HepG2 (cell line): ENCODE results near the gene ST6GALNAC2. TPM values are rescaled to one million over a fixed set of nuclear protein-coding genes. Genes with fewer than 3 reads are reported as not detected.
"Not testable (repeated sequence)": the region's sequence is repeated elsewhere in the genome, so short reads cannot be mapped to it uniquely, and the experiment has no call there.

Experiments used
- ATAC-seq: fragments of 200-7000 bp; cut with Tn5 transposase; 3 replicates; pipeline ENCODE4 v1.9.1; 2020; ENCODE audit warnings: mild to moderate bottlenecking, moderate library complexity
- BruUV-seq: library from RNA; stranded (reverse); fragments of 400-500 nt; replicated peaks from 2 replicates; lab custom pipeline; 2021; lab: Mats Ljungman, UMichigan
- CTCF ChIA-PET: fragments of 300-600 bp; formaldehyde crosslinking; extraction: SDS; loops from one replicate; lab custom pipeline; 2021; ENCODE audit warnings: low total read pairs, inconsistent platforms, low intra/inter-chr PET ratio; lab: Yijun Ruan, JAX
- POLR2A ChIA-PET: fragments of 350-600 bp; sonication (Branson Sonifier 250); formaldehyde crosslinking; loops from one replicate; lab custom pipeline; 2020; ENCODE audit warnings: antibody characterized with exemption, inconsistent platforms; lab: Yijun Ruan, JAX
- DNase-seq: peaks from one replicate; pipeline ENCODE4 v3.0.0-alpha.2; 2015; ENCODE audit warnings: low spot score
- FAIRE-seq: peaks from 3 replicates; lab custom pipeline; 2011; peaks lifted over from hg19 to GRCh38; lab: Jason Lieb, UNC
- H2AFZ ChIP-seq: one replicate; pipeline ENCODE4 v1.6.1; 2011; ENCODE audit warnings: low read length, inconsistent platforms
- H3K27ac ChIP-seq: fragments of 300-600 bp; 3 replicates; pipeline ENCODE4 v1.8.0; 2011; ENCODE audit warnings: mixed run types, mild to moderate bottlenecking, mixed read lengths, low read length, inconsistent platforms; ENCODE audit not compliant: insufficient read depth; ENCODE audit errors: extremely low read length
- H3K27me3 ChIP-seq, 2 experiments: fragments of 200-600 bp in 1 of 2; 2 replicates in 1 of 2; 3 replicates in 1 of 2; pipeline versions ENCODE4 v1.6.0 to v1.8.0; 2011; ENCODE audit warnings: low read length in 2 of 2, mild to moderate bottlenecking in 2 of 2, moderate library complexity in 2 of 2, inconsistent platforms in 1 of 2; ENCODE audit not compliant: insufficient read depth in 2 of 2, control insufficient read depth in 1 of 2
- H3K36me3 ChIP-seq, 2 experiments: fragments of 200-600 bp in 1 of 2; replicated peaks in 1 of 2; 2 replicates in 1 of 2; 3 replicates in 1 of 2; pipeline versions ENCODE4 v1.5.1 to v1.8.0; 2011; ENCODE audit warnings: low read length in 2 of 2, inconsistent platforms in 1 of 2; ENCODE audit not compliant: insufficient read depth in 2 of 2, control insufficient read depth in 1 of 2
- H3K4me1 ChIP-seq: 2 replicates; pipeline ENCODE4 v1.5.1; 2012; ENCODE audit warnings: low read length, inconsistent platforms; ENCODE audit not compliant: insufficient read depth
- H3K4me2 ChIP-seq: 2 replicates; pipeline ENCODE4 v1.6.0; 2011; ENCODE audit warnings: low read depth, low read length, inconsistent platforms
- H3K4me3 ChIP-seq, 3 experiments: fragments of 200-600 bp in 1 of 3; sonication (generic), shearing (Covaris generic) in 1 of 3; replicated peaks in 1 of 3; 2 replicates each; pipeline ENCODE4 v1.5.1; 2011 to 2016; ENCODE audit warnings: low read length in 3 of 3, inconsistent platforms in 2 of 3, low read depth in 2 of 3, mild to moderate bottlenecking in 2 of 3, control low read depth in 1 of 3, mixed read lengths in 1 of 3; ENCODE audit not compliant: insufficient read depth in 1 of 3
- H3K79me2 ChIP-seq: one replicate; pipeline ENCODE4 v1.6.1; 2011; ENCODE audit warnings: low read length, inconsistent platforms; ENCODE audit not compliant: insufficient read depth
- H3K9ac ChIP-seq: 2 replicates; pipeline ENCODE4 v1.6.0; 2011; ENCODE audit warnings: mild to moderate bottlenecking, low read depth, low read length, inconsistent platforms; ENCODE audit not compliant: insufficient read depth
- H3K9me3 ChIP-seq: 2 replicates; pipeline ENCODE4 v1.5.1; 2012; ENCODE audit warnings: mild to moderate bottlenecking, low read length
- H4K20me1 ChIP-seq: 2 replicates; pipeline ENCODE4 v1.6.0; 2011; ENCODE audit warnings: inconsistent platforms, mild to moderate bottlenecking, low read length, moderate library complexity; ENCODE audit not compliant: insufficient read depth
- NFYB ChIP-seq: sonication (generic); formaldehyde crosslinking; IDR thresholded peaks from 2 replicates; pipeline ENCODE4 v1.4.0; 2020; ENCODE audit warnings: missing genetic modification reagents
- NFYC ChIP-seq: IDR thresholded peaks from 2 replicates; pipeline ENCODE4 v1.6.1; 2016; ENCODE audit warnings: missing genetic modification reagents, missing compliant biosample characterization
- ZNF703 ChIP-seq: sonication (generic); formaldehyde crosslinking; IDR thresholded peaks from 2 replicates; pipeline ENCODE4 v1.5.1; 2020; ENCODE audit warnings: missing genetic modification reagents, mild to moderate bottlenecking, moderate library complexity, borderline replicate concordance
- WGBS: methylation state at CpG from one replicate; pipeline ENCODE4 v1.1.6; 2017; ENCODE audit warnings: low lambda C conversion rate; 5-methylcytosine and 5-hydroxymethylcytosine counted together
- in situ Hi-C: cut with HindIII; loops from 2 replicates; pipeline ENCODE4 v1.10.0; 2017; ENCODE audit warnings: low pct_unique_long_range_greater_than_20kb; ENCODE audit not compliant: extremely low pct_ligation_motif_present
- intact Hi-C: fragments of 100-400 bp; cut with micrococcal nuclease; formaldehyde crosslinking; loops from one replicate; pipeline ENCODE4 v1.10.0; 2022; ENCODE audit not compliant: unreplicated experiment
- polyA plus RNA-seq, 8 experiments: library from polyadenylated mRNA; depleted of rRNA in 3 of 8; stranded (reverse) in 7 of 8; unstranded in 1 of 8; fragments of >200 nt; fragmentation: Illumina TruSeq in 4 of 8; extraction: Trizol in 4 of 8; gene quantifications; 2 replicates each; pipeline versions ENCODE4 v1.2.1 to v1.2.3, GENCODE V29; 2011 to 2016; ENCODE audit warnings: low read depth in 4 of 8, missing spikeins in 1 of 8, mixed read lengths in 1 of 8; ENCODE audit not compliant: insufficient read depth in 1 of 8
- total RNA-seq, 5 experiments: library from RNA; depleted of rRNA; stranded (reverse); fragments of >200 nt; fragmentation: Illumina TruSeq; extraction: Trizol; gene quantifications; 2 replicates each; pipeline ENCODE4 v1.2.3, GENCODE V29; 2016; ENCODE audit warnings: low read depth in 1 of 5
- TF ChIP-seq, protein P1 (sequence below), 2 experiments: fragments of 450-650 bp in 1 of 2; sonication (generic) in 1 of 2; formaldehyde crosslinking in 1 of 2; IDR thresholded peaks; 2 replicates each; pipeline versions ENCODE4 v1.6.1 to v1.8.0; 2016 to 2022; ENCODE audit warnings: antibody characterized with exemption in 1 of 2, mild to moderate bottlenecking in 1 of 2, missing genetic modification reagents in 1 of 2

ST6GALNAC2 gene
- total and polyA plus RNA-seq, 2 of the 13 experiments (the other 11 are each of a cell fraction or from before 2014, with no cell fraction given): 0.12 to 0.49 TPM

DNA sequence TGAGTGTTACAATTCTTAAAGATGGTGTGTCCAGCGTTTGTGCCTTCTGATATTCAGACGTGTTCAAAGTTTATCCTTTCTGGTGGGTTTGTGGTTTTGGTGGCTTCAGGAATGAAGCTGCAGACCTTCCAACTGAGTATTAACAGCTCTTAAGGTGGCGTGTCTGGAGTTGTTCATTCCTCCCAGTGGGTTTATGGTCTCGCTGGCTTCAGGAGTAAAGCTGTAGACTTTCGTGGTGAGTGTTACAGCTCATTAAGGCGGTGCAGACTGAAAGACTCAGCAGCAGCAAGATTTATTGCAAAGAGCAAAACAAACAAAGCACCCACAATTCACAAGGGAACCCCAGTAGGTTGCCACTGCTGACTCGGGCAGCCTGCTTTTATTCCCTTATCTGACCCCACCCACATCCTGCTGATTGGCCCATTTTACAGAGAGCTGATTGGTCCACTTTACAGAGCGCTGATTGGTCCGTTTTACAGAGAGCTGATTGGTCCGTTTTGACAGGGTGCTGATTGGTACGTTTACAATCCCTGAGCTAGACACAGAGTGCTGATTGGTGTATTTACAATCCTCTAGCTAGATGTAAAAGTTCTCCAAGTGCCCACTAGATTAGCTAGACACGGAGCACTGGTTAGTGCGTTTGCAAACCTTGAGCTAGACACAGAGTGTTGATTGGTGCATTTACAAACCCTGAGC lies 28.6 kb upstream of the ST6GALNAC2 start:
- intact Hi-C loops: loop anchor here (5.0 kb wide), 1 partner anchor 57 kb away; no protein-coding TSS in a partner anchor
- H3K79me2 ChIP-seq, CTCF ChIA-PET, FAIRE-seq, DNase-seq, H3K27me3 ChIP-seq, H3K36me3 ChIP-seq, H4K20me1 ChIP-seq, H3K9me3 ChIP-seq, ATAC-seq, BruUV-seq, H3K4me3 ChIP-seq, in situ Hi-C loops: not testable (repeated sequence)
- POLR2A ChIA-PET: interaction anchor here (0.8 to 4.2 kb wide), 16 partner anchors 9 to 260 kb away, joined by 3 to 39 read pairs (median 5); partner anchors contain the start of gene PRPSAP1
- Histone ChIP-seq H3K27ac (peak overlapping the region; percentile 57), H3K4me2 (peak overlapping the region; percentile 95), H3K9ac (0 out of 2 replicates have a peak overlapping the region, but pooled peaks have one; percentile 49), H2AFZ (peak overlapping the region; percentile 10), H3K4me1 (peaks cover 34% of the 10 kb centered on the region)
- TF ChIP-seq NFYC (CRISPR knock-in tag) (peak; percentile 71), NFYB (peak; percentile 66), ZNF703 (0 out of 2 replicates have a peak, but pooled peaks have one; percentile 30)
- TF ChIP-seq, protein P1, sequence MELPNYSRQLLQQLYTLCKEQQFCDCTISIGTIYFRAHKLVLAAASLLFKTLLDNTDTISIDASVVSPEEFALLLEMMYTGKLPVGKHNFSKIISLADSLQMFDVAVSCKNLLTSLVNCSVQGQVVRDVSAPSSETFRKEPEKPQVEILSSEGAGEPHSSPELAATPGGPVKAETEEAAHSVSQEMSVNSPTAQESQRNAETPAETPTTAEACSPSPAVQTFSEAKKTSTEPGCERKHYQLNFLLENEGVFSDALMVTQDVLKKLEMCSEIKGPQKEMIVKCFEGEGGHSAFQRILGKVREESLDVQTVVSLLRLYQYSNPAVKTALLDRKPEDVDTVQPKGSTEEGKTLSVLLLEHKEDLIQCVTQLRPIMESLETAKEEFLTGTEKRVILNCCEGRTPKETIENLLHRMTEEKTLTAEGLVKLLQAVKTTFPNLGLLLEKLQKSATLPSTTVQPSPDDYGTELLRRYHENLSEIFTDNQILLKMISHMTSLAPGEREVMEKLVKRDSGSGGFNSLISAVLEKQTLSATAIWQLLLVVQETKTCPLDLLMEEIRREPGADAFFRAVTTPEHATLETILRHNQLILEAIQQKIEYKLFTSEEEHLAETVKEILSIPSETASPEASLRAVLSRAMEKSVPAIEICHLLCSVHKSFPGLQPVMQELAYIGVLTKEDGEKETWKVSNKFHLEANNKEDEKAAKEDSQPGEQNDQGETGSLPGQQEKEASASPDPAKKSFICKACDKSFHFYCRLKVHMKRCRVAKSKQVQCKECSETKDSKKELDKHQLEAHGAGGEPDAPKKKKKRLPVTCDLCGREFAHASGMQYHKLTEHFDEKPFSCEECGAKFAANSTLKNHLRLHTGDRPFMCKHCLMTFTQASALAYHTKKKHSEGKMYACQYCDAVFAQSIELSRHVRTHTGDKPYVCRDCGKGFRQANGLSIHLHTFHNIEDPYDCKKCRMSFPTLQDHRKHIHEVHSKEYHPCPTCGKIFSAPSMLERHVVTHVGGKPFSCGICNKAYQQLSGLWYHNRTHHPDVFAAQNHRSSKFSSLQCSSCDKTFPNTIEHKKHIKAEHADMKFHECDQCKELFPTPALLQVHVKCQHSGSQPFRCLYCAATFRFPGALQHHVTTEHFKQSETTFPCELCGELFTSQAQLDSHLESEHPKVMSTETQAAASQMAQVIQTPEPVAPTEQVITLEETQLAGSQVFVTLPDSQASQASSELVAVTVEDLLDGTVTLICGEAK (IDR thresholded peaks at IDR 0.05): not testable (repeated sequence)
- TF ChIP-seq, protein P1 (CRISPR knock-in tag; IDR thresholded peaks at IDR 0.05): 0 out of 2 replicates have a peak, but pooled peaks have one; percentile 35
- WGBS: 77% methylated on average over 13 of the region's 13 CpGs
